ENCODE measurements around the gene UTP3.

DNA sequence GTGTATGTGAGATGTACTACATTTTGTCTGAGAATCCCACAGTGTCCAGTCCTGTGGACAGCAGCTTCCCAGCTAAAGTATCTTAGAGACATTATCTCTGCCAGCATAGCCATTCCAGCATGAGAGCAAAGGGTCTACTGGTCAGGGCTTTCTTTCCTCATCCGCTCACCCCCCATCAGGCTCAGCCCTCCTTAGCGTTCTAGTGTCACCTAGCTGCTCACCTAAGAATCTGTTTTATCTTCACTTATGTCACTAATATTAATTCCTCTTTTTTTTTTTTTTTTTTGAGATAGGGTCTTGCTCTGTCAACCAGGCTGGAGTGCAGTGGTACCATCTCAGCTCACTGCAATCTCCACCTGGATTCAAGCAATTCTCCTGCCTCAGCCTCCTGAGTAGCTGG, 49.1 kb downstream of the UTP3 start:
- TF ChIP-seq, protein P1, sequence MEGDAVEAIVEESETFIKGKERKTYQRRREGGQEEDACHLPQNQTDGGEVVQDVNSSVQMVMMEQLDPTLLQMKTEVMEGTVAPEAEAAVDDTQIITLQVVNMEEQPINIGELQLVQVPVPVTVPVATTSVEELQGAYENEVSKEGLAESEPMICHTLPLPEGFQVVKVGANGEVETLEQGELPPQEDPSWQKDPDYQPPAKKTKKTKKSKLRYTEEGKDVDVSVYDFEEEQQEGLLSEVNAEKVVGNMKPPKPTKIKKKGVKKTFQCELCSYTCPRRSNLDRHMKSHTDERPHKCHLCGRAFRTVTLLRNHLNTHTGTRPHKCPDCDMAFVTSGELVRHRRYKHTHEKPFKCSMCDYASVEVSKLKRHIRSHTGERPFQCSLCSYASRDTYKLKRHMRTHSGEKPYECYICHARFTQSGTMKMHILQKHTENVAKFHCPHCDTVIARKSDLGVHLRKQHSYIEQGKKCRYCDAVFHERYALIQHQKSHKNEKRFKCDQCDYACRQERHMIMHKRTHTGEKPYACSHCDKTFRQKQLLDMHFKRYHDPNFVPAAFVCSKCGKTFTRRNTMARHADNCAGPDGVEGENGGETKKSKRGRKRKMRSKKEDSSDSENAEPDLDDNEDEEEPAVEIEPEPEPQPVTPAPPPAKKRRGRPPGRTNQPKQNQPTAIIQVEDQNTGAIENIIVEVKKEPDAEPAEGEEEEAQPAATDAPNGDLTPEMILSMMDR (IDR thresholded peaks at IDR 0.05) = no peak
- TF ChIP-seq POLR2A (IDR thresholded peaks at IDR 0.05) = no peak
